Ovary (tissue), 3 donors: ENCODE measurements around the gene ARSA.

ENCODE experiments used
- CTCF ChIP-seq, 3 donors: fragments of 450-650 bp in 2 of 3; fragments of 200-600 bp in 1 of 3; IDR thresholded peaks; one replicate each; pipeline versions ENCODE4 v1.5.1 to v1.8.0; 2016 to 2022; ENCODE audit warnings: antibody characterized with exemption in 3 of 3, mild to moderate bottlenecking in 1 of 3
- EP300 ChIP-seq: sonication (generic); formaldehyde crosslinking; IDR thresholded peaks from one replicate; pipeline ENCODE4 v1.6.1; 2017; ENCODE audit warnings: antibody characterized with exemption
- donor health status: DM: no; HTN: no; CAD: no.

- TF ChIP-seq CTCF (IDR thresholded peaks at IDR 0.05) (no peak), EP300 (no peak)
Measured at GRCh38 chr22:50609599-50609998, 18.4 kb downstream of the ARSA start.
